SU-DHL-6 (cell line): ENCODE data around the gene SH3RF3.

Experiments
- H2AFZ ChIP-seq: fragments of 200-600 bp; sonication (generic); 2 replicates; pipeline ENCODE4 v1.6.1; 2014; ENCODE audit warnings: low read depth, mild to moderate bottlenecking, moderate library complexity, mixed read lengths, antibody characterized with exemption, low read length; ENCODE audit not compliant: severe bottlenecking
- H3F3A ChIP-seq: fragments of 200-600 bp; shearing (Covaris generic); 2 replicates; pipeline ENCODE4 v1.6.0; 2016; ENCODE audit warnings: antibody characterized with exemption, mild to moderate bottlenecking; ENCODE audit not compliant: insufficient read depth
- H3K27ac ChIP-seq: fragments of 200-600 bp; sonication (generic); 2 replicates; pipeline ENCODE4 v1.5.1; 2016; ENCODE audit warnings: low read depth, mild to moderate bottlenecking, low read length, moderate library complexity, mixed read lengths
- H3K27me3 ChIP-seq: fragments of 200-600 bp; sonication (generic), shearing (Covaris generic); 2 replicates; pipeline ENCODE4 v1.6.0; 2014; ENCODE audit warnings: mild to moderate bottlenecking, low read length
- H3K36me3 ChIP-seq: fragments of 200-600 bp; sonication (generic); 2 replicates; pipeline ENCODE4 v1.6.1; 2014; ENCODE audit warnings: mild to moderate bottlenecking, low read length, mixed read lengths
- H3K4me2 ChIP-seq: fragments of 300-600, 200-600 bp; shearing (Covaris generic), sonication (generic); 2 replicates; pipeline ENCODE4 v1.6.0; 2014; ENCODE audit warnings: low read length, low read depth, mild to moderate bottlenecking; ENCODE audit not compliant: poor library complexity, severe bottlenecking
- H3K4me3 ChIP-seq: fragments of 200-600 bp; sonication (generic); 2 replicates; pipeline ENCODE4 v1.5.1; 2014; ENCODE audit warnings: antibody characterized with exemption, low read length, mild to moderate bottlenecking, mixed read lengths; ENCODE audit not compliant: insufficient read depth, poor library complexity, severe bottlenecking
- H3K79me2 ChIP-seq: fragments of 200-600 bp; sonication (generic); 2 replicates; pipeline ENCODE4 v1.6.1; 2014; ENCODE audit warnings: mild to moderate bottlenecking, low read length, moderate library complexity; ENCODE audit not compliant: insufficient read depth
- H3K9ac ChIP-seq: fragments of 200-600 bp; sonication (generic); 2 replicates; pipeline ENCODE4 v1.7.0; 2014; ENCODE audit warnings: mild to moderate bottlenecking, low read length
- H3K9me2 ChIP-seq: fragments of 200-600 bp; sonication (generic); replicated peaks from 2 replicates; pipeline ENCODE4 v1.6.1; 2014; ENCODE audit warnings: low read length; ENCODE audit not compliant: insufficient read depth
- H3K9me3 ChIP-seq: fragments of 200-600 bp; sonication (generic); 2 replicates; pipeline ENCODE4 v1.6.1; 2014; ENCODE audit warnings: low read length, mixed read lengths; ENCODE audit not compliant: insufficient read depth
- H4K20me1 ChIP-seq: fragments of 200-600 bp; sonication (generic); 2 replicates; pipeline ENCODE4 v1.6.1; 2014; ENCODE audit warnings: low read depth, mild to moderate bottlenecking, antibody characterized with exemption, low read length, moderate library complexity, mixed read lengths
- EZH2phosphoT487 ChIP-seq: fragments of 200-600 bp; sonication (generic), shearing (Covaris generic); conservative IDR thresholded peaks from 2 replicates; pipeline ENCODE4 v1.6.1; 2018; ENCODE audit warnings: mild to moderate bottlenecking, antibody characterized with exemption, low read length, moderate library complexity, mixed read lengths
- TF ChIP-seq, protein P1 (sequence below): fragments of 200-600 bp; sonication (generic); IDR thresholded peaks from one replicate; pipeline ENCODE4 v1.5.1; 2017; ENCODE audit warnings: antibody characterized with exemption, mild to moderate bottlenecking, low read length, moderate library complexity; ENCODE audit not compliant: insufficient read depth, poor library complexity, severe bottlenecking

Gene SH3RF3

DNA sequence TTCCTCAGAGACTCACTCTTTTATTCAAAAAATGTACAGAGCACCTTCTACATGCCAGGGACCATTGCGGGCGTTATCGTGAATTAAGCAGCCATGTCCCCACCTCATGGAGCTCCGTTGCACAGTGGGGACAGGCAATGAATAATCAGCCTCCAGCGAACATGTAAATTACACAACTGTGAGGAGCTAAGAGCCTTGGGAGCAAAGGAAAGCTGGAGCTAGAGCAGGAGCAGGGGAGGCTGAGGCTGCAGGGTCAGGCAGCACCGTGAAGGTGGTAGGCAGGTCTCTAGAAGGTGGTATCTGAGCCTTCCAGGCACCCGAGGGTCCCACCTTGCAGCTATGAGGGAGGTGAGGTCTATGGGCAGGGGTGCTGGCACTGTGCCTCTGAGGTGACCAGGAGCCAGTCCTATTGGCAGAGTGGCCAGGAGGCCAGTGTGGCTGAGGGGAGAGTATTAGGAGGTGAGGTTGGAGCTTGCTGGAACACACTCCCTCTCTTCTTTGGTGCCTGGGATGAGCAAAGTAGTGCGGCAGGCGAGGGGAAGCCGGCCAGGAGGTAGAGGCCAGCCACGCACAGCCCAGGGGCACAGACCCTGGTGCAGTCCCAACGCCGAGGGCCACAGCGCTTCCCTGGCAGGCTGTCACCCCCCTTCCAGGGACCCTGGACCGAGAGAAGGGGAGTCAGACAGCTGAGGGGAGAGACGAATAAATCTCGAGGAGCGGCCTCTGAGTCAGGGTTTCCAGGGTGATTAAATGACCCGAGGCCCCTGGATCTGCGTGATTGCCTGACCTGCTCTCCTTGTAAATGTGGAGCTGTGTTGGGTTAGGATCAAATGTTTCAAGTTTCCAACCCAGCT lies 317.5 kb downstream of the SH3RF3 start:
- H3K9me2 ChIP-seq: no peaks in the 10 kb centered on the region
- H3K27me3 ChIP-seq: no peaks in the 10 kb centered on the region
- H3F3A ChIP-seq: no peaks in the 10 kb centered on the region
- H3K79me2 ChIP-seq: no peaks in the 10 kb centered on the region
- H2AFZ ChIP-seq: no peak overlapping the region
- peaks cover 11% of the 10 kb centered on the region; the same call in 1 of the 2 replicates for H3K9me3 ChIP-seq
- no peak overlapping the region for H3K4me3 ChIP-seq
- H3K4me2 ChIP-seq: no peak overlapping the region
- 0 out of 2 replicates have a peak, but pooled peaks cover 2% of the 10 kb centered on the region for H3K36me3 ChIP-seq
- no peaks in the 10 kb centered on the region for H4K20me1 ChIP-seq
- H3K27ac ChIP-seq: no peak overlapping the region
- TF ChIP-seq, protein P1, sequence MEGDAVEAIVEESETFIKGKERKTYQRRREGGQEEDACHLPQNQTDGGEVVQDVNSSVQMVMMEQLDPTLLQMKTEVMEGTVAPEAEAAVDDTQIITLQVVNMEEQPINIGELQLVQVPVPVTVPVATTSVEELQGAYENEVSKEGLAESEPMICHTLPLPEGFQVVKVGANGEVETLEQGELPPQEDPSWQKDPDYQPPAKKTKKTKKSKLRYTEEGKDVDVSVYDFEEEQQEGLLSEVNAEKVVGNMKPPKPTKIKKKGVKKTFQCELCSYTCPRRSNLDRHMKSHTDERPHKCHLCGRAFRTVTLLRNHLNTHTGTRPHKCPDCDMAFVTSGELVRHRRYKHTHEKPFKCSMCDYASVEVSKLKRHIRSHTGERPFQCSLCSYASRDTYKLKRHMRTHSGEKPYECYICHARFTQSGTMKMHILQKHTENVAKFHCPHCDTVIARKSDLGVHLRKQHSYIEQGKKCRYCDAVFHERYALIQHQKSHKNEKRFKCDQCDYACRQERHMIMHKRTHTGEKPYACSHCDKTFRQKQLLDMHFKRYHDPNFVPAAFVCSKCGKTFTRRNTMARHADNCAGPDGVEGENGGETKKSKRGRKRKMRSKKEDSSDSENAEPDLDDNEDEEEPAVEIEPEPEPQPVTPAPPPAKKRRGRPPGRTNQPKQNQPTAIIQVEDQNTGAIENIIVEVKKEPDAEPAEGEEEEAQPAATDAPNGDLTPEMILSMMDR: no peak
- TF ChIP-seq EZH2phosphoT487: no peak
- no peak overlapping the region for H3K9ac ChIP-seq

DNA sequence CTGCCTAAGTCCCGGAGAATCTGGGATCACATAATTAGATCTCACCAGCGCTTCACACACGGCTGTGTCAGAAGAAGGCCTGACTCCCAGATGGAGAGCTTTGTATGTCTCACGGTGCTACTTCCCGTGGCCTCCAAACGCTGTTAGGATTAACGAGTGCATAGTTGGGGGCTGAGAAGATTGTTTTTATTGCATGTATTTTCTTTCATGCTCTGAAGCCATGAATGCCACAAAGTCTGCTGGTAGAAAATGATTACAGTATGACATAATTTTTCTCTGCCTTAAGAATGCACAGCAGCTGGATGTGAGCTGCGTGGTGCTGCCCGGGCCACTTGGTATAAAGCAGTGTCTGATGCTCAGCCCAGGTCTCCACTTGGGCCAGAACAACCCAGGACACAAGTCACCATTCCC lies 318.3 kb downstream of the SH3RF3 start:
- H3K9me3 ChIP-seq: peaks cover 11% of the 10 kb centered on the region; the same call in 1 of the 2 replicates
- H3K27me3 ChIP-seq: no peaks in the 10 kb centered on the region
- no peak overlapping the region for H2AFZ ChIP-seq
- no peaks in the 10 kb centered on the region for H3K9me2 ChIP-seq
- TF ChIP-seq EZH2phosphoT487: no peak
- TF ChIP-seq, protein P1: no peak
- no peak overlapping the region for H3K27ac ChIP-seq
- no peaks in the 10 kb centered on the region for H3F3A ChIP-seq
- no peak overlapping the region for H3K9ac ChIP-seq
- H3K36me3 ChIP-seq: 0 out of 2 replicates have a peak, but pooled peaks cover 2% of the 10 kb centered on the region
- H3K79me2 ChIP-seq: no peaks in the 10 kb centered on the region
- H3K4me2 ChIP-seq: no peak overlapping the region
- H3K4me3 ChIP-seq: no peak overlapping the region
- H4K20me1 ChIP-seq: no peaks in the 10 kb centered on the region

DNA sequence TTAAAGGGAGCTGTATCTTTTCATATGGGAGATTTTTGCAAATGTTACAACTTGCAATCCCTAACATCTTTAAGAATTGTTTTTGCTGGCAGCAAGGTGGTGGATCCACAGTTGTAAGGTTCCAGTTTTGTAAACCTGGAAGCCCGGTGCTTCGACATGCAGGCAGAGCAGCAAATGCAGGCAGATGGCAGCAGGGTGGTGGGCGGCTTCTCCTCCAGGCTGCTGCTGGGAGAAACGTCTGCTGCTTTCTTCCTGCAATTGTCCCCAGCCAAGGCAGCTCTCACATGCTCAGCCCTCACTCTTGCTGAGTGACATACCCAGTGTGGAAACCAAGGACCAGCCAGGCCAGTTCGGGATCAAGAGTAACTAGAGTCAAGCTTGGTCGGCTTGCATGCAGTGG lies 318.8 kb downstream of the SH3RF3 start:
- no peak overlapping the region for H3K4me2 ChIP-seq
- no peak overlapping the region for H3K27ac ChIP-seq
- H3F3A ChIP-seq: no peaks in the 10 kb centered on the region
- H4K20me1 ChIP-seq: no peaks in the 10 kb centered on the region
- no peaks in the 10 kb centered on the region for H3K9me2 ChIP-seq
- peaks cover 7% of the 10 kb centered on the region; the same call in 1 of the 2 replicates for H3K9me3 ChIP-seq
- H3K27me3 ChIP-seq: no peaks in the 10 kb centered on the region
- TF ChIP-seq, protein P1: no peak
- no peak for TF ChIP-seq EZH2phosphoT487
- H3K79me2 ChIP-seq: no peaks in the 10 kb centered on the region
- H3K36me3 ChIP-seq: 0 out of 2 replicates have a peak, but pooled peaks cover 2% of the 10 kb centered on the region
- no peak overlapping the region for H3K9ac ChIP-seq
- H2AFZ ChIP-seq: no peak overlapping the region
- H3K4me3 ChIP-seq: no peak overlapping the region
